Gastrocnemius medialis (tissue), 4 donors: ENCODE measurements around the gene TNFRSF13B. TPM values are rescaled to one million over a fixed set of nuclear protein-coding genes. Genes with fewer than 3 reads are reported as not detected.
"Not testable (repeated sequence)": the region's sequence is repeated elsewhere in the genome, so short reads cannot be mapped to it uniquely, and the experiment has no call there.

Experiments used
- ATAC-seq, 2 donors: fragments of 150-250 bp; one replicate each; pipeline ENCODE4 v1.9.1; 2016
- DNase-seq, 2 donors: peaks; one replicate each; pipeline ENCODE4 v3.0.0-alpha.2; 2019
- H3K27ac ChIP-seq, 4 donors: fragments of 200-600 bp; sonication (generic); 1 replicate in 1 of 4; 2 replicates in 3 of 4; pipeline ENCODE4 v1.5.1; 2016 to 2018; ENCODE audit warnings: mild to moderate bottlenecking in 2 of 4, moderate library complexity in 1 of 4
- H3K27me3 ChIP-seq, 3 donors: fragments of 200-600 bp; sonication (generic) in 2 of 3; 1 replicate in 1 of 3; 2 replicates in 2 of 3; pipeline versions ENCODE4 v1.5.1 to v1.6.0; 2016 to 2019; ENCODE audit warnings: mild to moderate bottlenecking in 1 of 3, moderate library complexity in 1 of 3
- H3K36me3 ChIP-seq, 2 donors: fragments of 200-600 bp; sonication (generic) in 1 of 2; one replicate each; pipeline ENCODE4 v1.5.1; 2017 to 2018
- H3K4me1 ChIP-seq, 2 donors: fragments of 200-600 bp; sonication (generic) in 1 of 2; one replicate each; pipeline ENCODE4 v1.5.1; 2016 to 2017; ENCODE audit warnings: mild to moderate bottlenecking in 2 of 2
- H3K4me3 ChIP-seq, 4 donors: fragments of 200-600 bp; sonication (generic) in 3 of 4; 1 replicate in 1 of 4; 2 replicates in 3 of 4; pipeline ENCODE4 v1.5.1; 2016 to 2019; ENCODE audit warnings: mild to moderate bottlenecking in 2 of 4
- H3K9me3 ChIP-seq, 3 donors: fragments of 200-600 bp; sonication (generic) in 2 of 3; 1 replicate in 1 of 3; 2 replicates in 2 of 3; pipeline ENCODE4 v1.5.1; 2016 to 2019
- POLR2A ChIP-seq, 2 donors: fragments of 450-650 bp; IDR thresholded peaks; one replicate each; pipeline ENCODE4 v1.6.1; 2017; ENCODE audit warnings: antibody characterized with exemption in 2 of 2, mild to moderate bottlenecking in 2 of 2, moderate library complexity in 2 of 2
- in situ Hi-C, 4 donors: fragments of 200-750 bp; cut with MboI; loops; one replicate each; pipeline versions ENCODE4 v1.15.0 to v1.8.0; 2017; ENCODE audit warnings: low sequenced_read_pairs in 4 of 4
- intact Hi-C: fragments of 100-400 bp; cut with DNase I; formaldehyde crosslinking; loops from one replicate; pipeline ENCODE4 v1.15.1; 2023; ENCODE audit warnings: low total_unique reads
- total RNA-seq, 4 donors: library from RNA; depleted of rRNA; stranded (reverse); fragments of >200 nt; gene quantifications; one replicate each; pipeline versions ENCODE4 v1.1.0 to v1.2.3, GENCODE V29; 2016
- TF ChIP-seq, protein P1 (sequence below), 5 experiments: fragments of 450-650 bp in 3 of 5; fragments of 200-600 bp in 2 of 5; sonication (generic) in 2 of 5; IDR thresholded peaks in 4 of 5; conservative IDR thresholded peaks in 1 of 5; 1 replicate in 4 of 5; 2 replicates in 1 of 5; pipeline ENCODE4 v1.5.1; 2016 to 2019; ENCODE audit warnings: antibody characterized with exemption in 5 of 5, mild to moderate bottlenecking in 3 of 5, moderate library complexity in 3 of 5

The TNFRSF13B gene
- total RNA-seq, 4 donors from 2014 or later: not detected

DNA sequence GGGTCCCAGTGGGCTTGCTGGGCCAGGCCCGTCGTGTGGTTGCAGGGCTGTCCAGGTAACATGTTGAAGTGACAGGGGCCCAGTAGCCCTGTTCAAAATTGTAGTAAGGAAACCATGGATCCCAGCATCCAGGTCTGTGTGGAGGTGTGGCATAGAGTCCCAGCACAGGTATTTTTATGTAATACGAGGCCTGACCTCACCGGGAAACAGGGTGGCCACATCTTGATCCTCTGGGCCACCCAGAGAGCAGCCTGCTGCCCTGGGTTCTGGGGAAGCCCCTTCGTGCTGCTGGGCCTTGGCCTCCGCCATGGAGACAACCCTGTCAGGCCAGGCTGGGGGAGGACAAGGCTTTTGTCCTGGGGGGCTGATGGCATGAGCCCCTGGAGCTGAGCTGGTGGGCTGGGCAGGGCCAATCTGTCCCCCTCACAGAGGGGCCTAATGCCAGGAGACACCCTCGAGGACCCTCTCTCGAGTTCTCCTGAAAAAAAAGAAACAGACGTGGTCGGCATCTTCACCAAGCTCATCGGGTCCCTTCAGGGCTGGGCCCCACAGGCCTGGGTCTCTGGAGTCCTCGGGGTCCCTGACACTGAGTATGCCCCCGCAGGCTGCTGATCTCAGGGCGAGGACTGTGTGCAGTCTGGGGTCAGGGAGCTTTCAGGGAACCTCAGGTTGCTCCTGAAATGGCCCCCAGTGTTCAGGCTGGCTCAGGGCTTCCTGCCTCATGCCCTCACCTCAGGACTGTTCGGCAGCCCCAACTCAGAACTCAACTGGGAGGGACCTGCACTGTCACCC, 47.8 kb downstream of the TNFRSF13B start:
- no peak overlapping the region for H3K4me3 ChIP-seq
- no peaks in the 10 kb centered on the region for H3K9me3 ChIP-seq
- H3K36me3 ChIP-seq: no peaks in the 10 kb centered on the region
- no peaks in the 10 kb centered on the region for H3K4me1 ChIP-seq
- H3K27me3 ChIP-seq: no peaks in the 10 kb centered on the region
- DNase-seq: no peak
- no peak for TF ChIP-seq POLR2A (IDR thresholded peaks at IDR 0.05)
- TF ChIP-seq, protein P1, sequence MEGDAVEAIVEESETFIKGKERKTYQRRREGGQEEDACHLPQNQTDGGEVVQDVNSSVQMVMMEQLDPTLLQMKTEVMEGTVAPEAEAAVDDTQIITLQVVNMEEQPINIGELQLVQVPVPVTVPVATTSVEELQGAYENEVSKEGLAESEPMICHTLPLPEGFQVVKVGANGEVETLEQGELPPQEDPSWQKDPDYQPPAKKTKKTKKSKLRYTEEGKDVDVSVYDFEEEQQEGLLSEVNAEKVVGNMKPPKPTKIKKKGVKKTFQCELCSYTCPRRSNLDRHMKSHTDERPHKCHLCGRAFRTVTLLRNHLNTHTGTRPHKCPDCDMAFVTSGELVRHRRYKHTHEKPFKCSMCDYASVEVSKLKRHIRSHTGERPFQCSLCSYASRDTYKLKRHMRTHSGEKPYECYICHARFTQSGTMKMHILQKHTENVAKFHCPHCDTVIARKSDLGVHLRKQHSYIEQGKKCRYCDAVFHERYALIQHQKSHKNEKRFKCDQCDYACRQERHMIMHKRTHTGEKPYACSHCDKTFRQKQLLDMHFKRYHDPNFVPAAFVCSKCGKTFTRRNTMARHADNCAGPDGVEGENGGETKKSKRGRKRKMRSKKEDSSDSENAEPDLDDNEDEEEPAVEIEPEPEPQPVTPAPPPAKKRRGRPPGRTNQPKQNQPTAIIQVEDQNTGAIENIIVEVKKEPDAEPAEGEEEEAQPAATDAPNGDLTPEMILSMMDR (IDR thresholded peaks at IDR 0.05 in 4 of 5, conservative IDR thresholded peaks at IDR 0.05 in 1 of 5): no peak
- no peak for ATAC-seq
- intact Hi-C loops: no loop called here
- in situ Hi-C loops: no loop called here
- no peak overlapping the region for H3K27ac ChIP-seq

DNA sequence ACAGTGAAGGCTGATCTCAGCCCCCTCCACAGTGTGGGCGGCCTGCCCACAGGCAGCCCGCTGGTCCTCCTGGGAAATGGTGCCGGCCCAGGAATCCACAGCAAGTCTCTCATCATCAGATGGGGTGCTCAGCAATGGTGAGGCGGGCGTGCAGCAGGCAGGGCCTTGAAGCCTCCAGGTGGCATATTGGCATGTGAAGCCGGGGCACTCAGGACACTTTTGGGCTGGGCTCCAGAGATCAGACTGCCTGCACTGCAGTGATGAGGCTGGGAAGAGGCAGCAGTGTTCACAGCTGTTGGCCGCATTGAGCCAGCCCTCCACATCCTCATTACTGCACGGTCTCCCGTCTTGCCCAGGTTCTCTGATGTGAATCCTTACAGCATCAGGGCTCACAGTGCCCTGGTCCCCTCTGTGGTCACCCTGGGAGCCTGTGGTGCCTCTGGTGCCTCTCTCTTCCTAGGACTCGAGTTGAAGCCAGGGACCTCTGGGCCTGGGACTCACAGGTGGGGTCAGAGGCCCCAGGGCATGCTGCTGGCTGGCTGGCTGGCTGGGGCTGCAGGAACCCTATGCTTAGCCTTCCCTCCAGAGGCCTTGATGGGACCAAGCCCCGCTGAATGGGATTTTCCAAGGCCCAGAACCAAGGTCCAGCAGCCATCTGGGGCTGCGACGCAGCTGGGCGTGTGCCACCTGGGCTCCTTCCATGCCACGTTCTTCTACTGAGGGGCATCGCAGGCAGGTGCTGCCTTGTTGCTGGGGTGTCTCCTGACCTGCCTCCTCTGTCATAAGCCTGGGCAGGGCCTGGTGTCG, 48.6 kb downstream of the TNFRSF13B start:
- no peak overlapping the region for H3K27ac ChIP-seq
- no peaks in the 10 kb centered on the region for H3K9me3 ChIP-seq
- no peaks in the 10 kb centered on the region for H3K27me3 ChIP-seq
- in situ Hi-C loops: no loop called here
- no peaks in the 10 kb centered on the region for H3K36me3 ChIP-seq
- DNase-seq (no peak), ATAC-seq (no peak)
- no peaks in the 10 kb centered on the region for H3K4me1 ChIP-seq
- intact Hi-C loops: no loop called here
- TF ChIP-seq, protein P1 (IDR thresholded peaks at IDR 0.05 in 4 of 5, conservative IDR thresholded peaks at IDR 0.05 in 1 of 5): no peak
- no peak for TF ChIP-seq POLR2A (IDR thresholded peaks at IDR 0.05)
- H3K4me3 ChIP-seq: no peak overlapping the region

DNA sequence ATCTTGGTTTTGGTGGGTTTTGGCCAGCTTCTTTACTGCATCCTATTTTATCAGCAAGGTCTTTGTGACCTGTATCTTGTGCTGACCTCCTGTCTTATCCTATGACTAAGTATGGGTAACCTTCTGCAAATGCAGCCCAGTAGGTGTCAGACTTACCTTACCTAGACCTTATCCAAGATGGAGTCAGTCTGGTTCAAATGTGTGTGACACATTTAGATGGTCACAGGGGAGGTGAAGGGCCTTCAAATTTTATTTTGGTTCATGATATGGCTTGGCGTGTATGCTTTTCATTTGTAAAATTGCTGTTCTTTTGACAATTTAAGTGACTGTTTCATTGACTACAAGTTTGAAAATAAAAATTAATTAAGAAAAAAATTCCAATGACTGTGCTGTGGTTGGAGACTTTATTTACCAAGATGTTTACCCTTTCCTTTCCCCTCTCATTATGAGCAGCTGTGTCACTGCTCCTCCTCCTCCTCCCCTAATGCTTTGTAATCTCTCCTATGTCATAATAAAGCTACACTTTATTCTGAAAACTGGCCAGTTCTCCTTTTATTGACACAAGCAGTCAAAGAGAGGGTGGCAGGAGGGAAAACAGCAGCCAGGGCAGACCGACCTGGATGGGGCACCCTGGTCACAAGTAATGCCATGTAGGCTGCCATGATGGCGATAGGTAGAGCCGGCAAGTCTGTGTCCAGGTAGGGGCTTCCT, 49.4 kb downstream of the TNFRSF13B start:
- Histone ChIP-seq H3K9me3 (no peaks in the 10 kb centered on the region), H3K36me3 (no peaks in the 10 kb centered on the region), H3K4me1 (no peaks in the 10 kb centered on the region), H3K27ac (no peak overlapping the region), H3K4me3 (no peak overlapping the region), H3K27me3 (no peaks in the 10 kb centered on the region)
- TF ChIP-seq POLR2A (IDR thresholded peaks at IDR 0.05): no peak
- TF ChIP-seq, protein P1 (IDR thresholded peaks at IDR 0.05 in 4 of 5, conservative IDR thresholded peaks at IDR 0.05 in 1 of 5): no peak
- ATAC-seq: no peak
- DNase-seq: no peak
- in situ Hi-C loops: no loop called here
- intact Hi-C loops: no loop called here

DNA sequence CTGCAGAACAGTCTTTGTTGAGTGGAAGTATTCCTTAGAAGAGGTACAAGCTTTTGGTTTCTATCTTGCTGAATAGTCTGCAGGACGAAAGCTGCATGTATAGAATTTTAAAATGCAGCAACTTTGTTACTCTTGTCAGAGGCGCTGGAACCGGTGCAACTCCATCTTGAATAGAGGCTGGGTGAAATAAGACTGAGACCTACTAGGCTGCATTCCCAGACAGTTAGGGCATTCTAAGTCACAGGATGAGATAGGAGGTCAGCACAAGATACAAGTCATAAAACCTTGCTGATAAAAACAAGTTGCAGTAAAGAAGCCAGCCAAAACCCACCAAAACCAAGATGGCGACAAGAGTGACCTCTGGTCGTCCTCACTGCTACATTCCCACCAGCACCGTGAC, 50.5 kb downstream of the TNFRSF13B start:
- ATAC-seq, in situ Hi-C loops, H3K9me3 ChIP-seq, H3K27ac ChIP-seq, H3K27me3 ChIP-seq, H3K4me3 ChIP-seq, H3K4me1 ChIP-seq, intact Hi-C loops, DNase-seq, H3K36me3 ChIP-seq: not testable (repeated sequence)

DNA sequence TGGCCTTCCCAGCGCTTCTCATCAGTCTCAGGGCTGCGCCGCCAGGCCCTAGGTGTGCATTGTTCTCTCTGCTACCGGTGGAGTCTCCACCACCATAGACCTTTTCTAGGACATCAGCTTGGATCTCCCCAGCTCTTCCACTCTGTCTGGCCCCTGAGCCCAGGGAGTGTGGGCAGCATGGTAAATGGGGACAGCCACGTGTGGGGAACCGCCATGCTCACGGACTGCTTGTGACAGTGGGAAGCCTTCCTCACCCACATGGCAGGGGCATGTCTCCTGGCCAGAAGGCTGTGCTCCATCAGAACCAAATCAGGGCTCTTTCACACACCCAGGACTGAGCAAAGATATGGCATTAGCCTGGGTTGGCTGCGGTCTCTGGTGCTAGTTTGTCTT, 51.3 kb downstream of the TNFRSF13B start:
- intact Hi-C loops: no loop called here
- ATAC-seq (no peak), DNase-seq (no peak)
- in situ Hi-C loops: no loop called here
- Histone ChIP-seq H3K36me3 (no peaks in the 10 kb centered on the region), H3K4me3 (no peak overlapping the region), H3K9me3 (no peaks in the 10 kb centered on the region), H3K27me3 (no peaks in the 10 kb centered on the region), H3K4me1 (no peaks in the 10 kb centered on the region), H3K27ac (no peak overlapping the region)
- TF ChIP-seq, protein P1 (IDR thresholded peaks at IDR 0.05 in 4 of 5, conservative IDR thresholded peaks at IDR 0.05 in 1 of 5): no peak
- TF ChIP-seq POLR2A (IDR thresholded peaks at IDR 0.05): no peak
